GM19351 (cell line): ENCODE data around the gene CYCS.
"Not testable (repeated sequence)": the region's sequence is repeated elsewhere in the genome, so short reads cannot be mapped to it uniquely, and the experiment has no call there.

Experiments used
- ATAC-seq: cut with Tn5 transposase; IDR thresholded peaks from one replicate; pipeline ENCODE4 v1.9.1; 2021; ENCODE audit warnings: mild to moderate bottlenecking, moderate library complexity; ENCODE audit not compliant: unreplicated experiment

Gene CYCS

GRCh38 chr7:25125137-25125946, at the start of gene CYCS:
Gene CYCS (minus strand): TSS chr7:25125260. CDS start chr7:25124119, 1,141 bp downstream.
- ATAC-seq, result peak; percentile 89

GRCh38 chr7:25173184-25173583, 48.1 kb upstream of the CYCS start:
- no peak for ATAC-seq

- ATAC-seq, result no peak
Measured at GRCh38 chr7:25171516-25171915, 46.5 kb upstream of the CYCS start.

GRCh38 chr7:25171071-25171470, 46.0 kb upstream of the CYCS start:
- no peak for ATAC-seq

GRCh38 chr7:25169683-25170082, 44.6 kb upstream of the CYCS start:
- ATAC-seq, result no peak

GRCh38 chr7:25168145-25168544, 43.1 kb upstream of the CYCS start:
- ATAC-seq, result no peak

GRCh38 chr7:25167262-25167843, 42.3 kb upstream of the CYCS start:
- ATAC-seq, result no peak

- ATAC-seq, result not testable (repeated sequence)
Measured at GRCh38 chr7:25159983-25160596, 35.0 kb upstream of the CYCS start.

- ATAC-seq, result no peak
Measured at GRCh38 chr7:25158966-25159365, 33.9 kb upstream of the CYCS start.

GRCh38 chr7:25151773-25152172, 26.7 kb upstream of the CYCS start:
- ATAC-seq, result no peak

- no peak for ATAC-seq
Measured at GRCh38 chr7:25149836-25150235, 24.8 kb upstream of the CYCS start.

GRCh38 chr7:25148772-25149575, 23.9 kb upstream of the CYCS start:
- ATAC-seq, result no peak

- ATAC-seq, result no peak
Measured at GRCh38 chr7:25143763-25144162, 18.7 kb upstream of the CYCS start.

- no peak for ATAC-seq
Measured at GRCh38 chr7:25139536-25139935, 14.5 kb upstream of the CYCS start.

GRCh38 chr7:25134358-25135010, 9.4 kb upstream of the CYCS start:
- no peak for ATAC-seq

- ATAC-seq, result no peak
Measured at GRCh38 chr7:25132430-25132829, 7.4 kb upstream of the CYCS start.

GRCh38 chr7:25126751-25127150, 1.7 kb upstream of the CYCS start:
- ATAC-seq, result no peak

GRCh38 chr7:25124465-25125136, 459 bp downstream of the CYCS start:
- no peak for ATAC-seq

- no peak for ATAC-seq
Measured at GRCh38 chr7:25122373-25122772, 2.7 kb downstream of the CYCS start.

- ATAC-seq, result no peak
Measured at GRCh38 chr7:25121599-25121998, 3.5 kb downstream of the CYCS start.
